ENCODE results near the gene PALD1.

- TF ChIP-seq CTCF (IDR thresholded peaks at IDR 0.05) (no peak), POLR2A (IDR thresholded peaks at IDR 0.05) (no peak)
These were observed 16.1 kb upstream of the PALD1 start for GRCh38 chr10:70462349-70462984.

Measured in thyroid gland (tissue), 4 donors.